ENCODE measurements around the gene BLM. TPM values are rescaled to one million over a fixed set of nuclear protein-coding genes. Genes with fewer than 3 reads are reported as not detected.
"Not testable (repeated sequence)": the region's sequence is repeated elsewhere in the genome, so short reads cannot be mapped to it uniquely, and the experiment has no call there.

Gene BLM
- total and polyA plus RNA-seq, 2 of the 13 experiments (the other 11 are each of a cell fraction or from before 2014, with no cell fraction given): 5.1 to 11.8 TPM

DNA sequence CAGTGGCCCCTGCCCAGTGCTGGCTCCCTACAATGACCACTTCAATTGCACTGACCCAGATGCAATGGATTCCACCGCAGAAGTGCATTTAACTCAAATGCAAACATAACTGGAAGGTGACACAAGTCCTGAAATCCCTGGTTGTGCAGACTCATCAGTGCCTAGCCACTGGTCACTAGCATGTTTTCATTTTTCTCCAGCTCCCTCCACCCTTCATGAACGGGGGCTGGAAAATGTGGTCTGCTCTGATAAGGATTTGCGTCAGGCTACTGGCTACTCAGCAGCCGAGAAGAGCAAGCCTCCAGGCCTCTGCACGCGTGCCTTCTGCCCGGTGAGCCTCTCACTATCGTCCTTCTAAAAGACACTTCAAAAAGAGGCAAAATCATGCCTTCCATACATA lies 123.8 kb downstream of the BLM start (continued):
- TF ChIP-seq MAFK (conservative IDR thresholded peaks at IDR 0.05 in 1 of 2, IDR thresholded peaks at IDR 0.05 in 1 of 2; ENCODE audit: low read length in 2 of 2): no peak
- no peak for TF ChIP-seq ELF1 (CRISPR knock-in tag; IDR thresholded peaks at IDR 0.05)

- ChIA-PET POLR2A (interaction anchor here (0.7 kb wide), 2 partner anchors 14 to 56 kb away, joined by 3 to 4 read pairs; no protein-coding TSS in a partner anchor), CTCF (ENCODE audit: low intra/inter-chr PET ratio, low total read pairs) (no interaction called here)
- H4K20me1 ChIP-seq (ENCODE audit: insufficient read depth, low read length): no peaks in the 10 kb centered on the region
- no peak overlapping the region for H3K27ac ChIP-seq (ENCODE audit: extremely low read length, insufficient read depth, low read length)
- H3K4me1 ChIP-seq (ENCODE audit: insufficient read depth, low read length): peaks cover 25% of the 10 kb centered on the region
- TF ChIP-seq RARA (CRISPR knock-in tag; IDR thresholded peaks at IDR 0.05) (0 out of 2 replicates have a peak, but pooled peaks have one; percentile 16), ZNF792 (CRISPR knock-in tag; IDR thresholded peaks at IDR 0.05) (no peak)
- H3K9ac ChIP-seq (ENCODE audit: insufficient read depth, low read depth, low read length): no peak overlapping the region
- no peaks in the 10 kb centered on the region for H3K9me3 ChIP-seq (ENCODE audit: low read length)
- no peak overlapping the region for H3K4me3 ChIP-seq (replicated peaks in 1 of 3; ENCODE audit: insufficient read depth in 1 of 3, low read depth in 2 of 3, low read length in 3 of 3)
- 5% methylated on average over 5 of the region's 5 CpGs for WGBS (ENCODE audit: low lambda C conversion rate)
- FAIRE-seq (no peak), ATAC-seq (no peak; the same call in 2 of the 3 replicates), DNase-seq (ENCODE audit: low spot score) (no peak)
- intact Hi-C loops (cut with micrococcal nuclease; ENCODE audit: unreplicated experiment): no loop called here
- H3K36me3 ChIP-seq (replicated peaks in 1 of 2; ENCODE audit: control insufficient read depth in 1 of 2, insufficient read depth in 2 of 2, low read length in 2 of 2): no peaks in the 10 kb centered on the region
- H3K4me2 ChIP-seq (ENCODE audit: low read depth, low read length): no peak overlapping the region
- H2AFZ ChIP-seq (ENCODE audit: low read length): no peak overlapping the region
- H3K79me2 ChIP-seq (ENCODE audit: insufficient read depth, low read length): no peaks in the 10 kb centered on the region
- BruUV-seq (replicated peaks): no TSS peak
- in situ Hi-C loops (cut with HindIII; ENCODE audit: extremely low pct_ligation_motif_present, low pct_unique_long_range_greater_than_20kb): no loop called here
- peaks cover 0 to 13% of the 10 kb centered on the region in 2 experiments; a peak in 2 of 5 replicates for H3K27me3 ChIP-seq (ENCODE audit: control insufficient read depth in 1 of 2, insufficient read depth in 2 of 2, low read length in 2 of 2)
Measured at GRCh38 chr15:90844696-90845095, 127.5 kb downstream of the BLM start.

DNA sequence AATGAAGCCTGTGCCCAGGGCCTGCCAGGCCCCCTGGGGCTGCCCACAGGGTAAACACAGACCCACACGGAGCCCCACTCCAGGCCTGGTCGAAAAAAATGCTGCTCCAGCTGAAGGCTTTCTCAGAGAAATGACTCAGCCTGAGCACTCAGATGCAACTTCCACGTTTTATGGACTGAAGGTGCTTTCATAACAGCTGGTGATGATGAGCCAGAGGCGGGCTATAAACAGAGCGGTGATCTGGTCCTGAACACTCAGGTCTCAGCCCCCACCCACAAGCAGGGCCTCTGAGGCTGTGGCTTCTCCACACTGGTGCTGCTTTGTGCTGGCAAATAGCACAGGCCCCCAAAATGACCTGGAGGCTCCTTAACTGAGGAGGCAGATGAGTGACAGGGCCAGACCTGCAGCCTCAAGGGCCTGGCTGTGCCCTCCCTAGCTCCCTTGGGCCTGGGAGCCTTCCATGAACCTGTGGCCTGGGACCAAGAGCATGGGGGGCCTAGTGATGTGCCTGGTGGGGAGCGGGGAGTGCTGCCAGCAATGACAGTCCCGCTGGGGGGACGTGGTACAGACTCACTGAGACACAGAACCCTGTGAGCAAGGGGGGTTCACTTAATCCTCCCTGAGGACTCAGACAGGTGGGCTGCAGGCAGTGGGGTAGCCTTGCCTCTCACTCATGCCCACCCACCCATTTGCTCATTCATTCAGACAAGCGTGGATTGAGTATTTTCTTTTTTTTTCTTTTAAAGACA lies 128.2 kb downstream of the BLM start:
- peak; percentile 76 for ATAC-seq
- H4K20me1 ChIP-seq (ENCODE audit: insufficient read depth, low read length): no peaks in the 10 kb centered on the region
- no peak overlapping the region for H3K4me3 ChIP-seq (replicated peaks in 1 of 3; ENCODE audit: insufficient read depth in 1 of 3, low read depth in 2 of 3, low read length in 3 of 3)
- 16% methylated on average over 5 of the region's 9 CpGs for WGBS (ENCODE audit: low lambda C conversion rate)
- H2AFZ ChIP-seq (ENCODE audit: low read length): no peak overlapping the region
- intact Hi-C loops (cut with micrococcal nuclease; ENCODE audit: unreplicated experiment): no loop called here
- no peak overlapping the region for H3K27ac ChIP-seq (ENCODE audit: extremely low read length, insufficient read depth, low read length)
- CTCF ChIA-PET (ENCODE audit: low intra/inter-chr PET ratio, low total read pairs): no interaction called here
- no peaks in the 10 kb centered on the region for H3K9me3 ChIP-seq (ENCODE audit: low read length)
- no peak overlapping the region for H3K4me2 ChIP-seq (ENCODE audit: low read depth, low read length)
- no peaks in the 10 kb centered on the region for H3K79me2 ChIP-seq (ENCODE audit: insufficient read depth, low read length)
- TF ChIP-seq FOSL2 (CRISPR knock-in tag; IDR thresholded peaks at IDR 0.05) (peak; percentile 79), ZBTB26 (CRISPR knock-in tag; IDR thresholded peaks at IDR 0.05; ENCODE audit: borderline replicate concordance) (no peak)
- no TSS peak for BruUV-seq (replicated peaks)
- POLR2A ChIA-PET: no interaction called here
- no peak overlapping the region for H3K9ac ChIP-seq (ENCODE audit: insufficient read depth, low read depth, low read length)
- no peak for FAIRE-seq
- H3K4me1 ChIP-seq (ENCODE audit: insufficient read depth, low read length): peaks cover 18% of the 10 kb centered on the region
- peaks cover 0 to 7% of the 10 kb centered on the region in 2 experiments; a peak in 1 of 5 replicates for H3K27me3 ChIP-seq (ENCODE audit: control insufficient read depth in 1 of 2, insufficient read depth in 2 of 2, low read length in 2 of 2)
- in situ Hi-C loops (cut with HindIII; ENCODE audit: extremely low pct_ligation_motif_present, low pct_unique_long_range_greater_than_20kb): no loop called here
- H3K36me3 ChIP-seq (replicated peaks in 1 of 2; ENCODE audit: control insufficient read depth in 1 of 2, insufficient read depth in 2 of 2, low read length in 2 of 2): no peaks in the 10 kb centered on the region
- no peak for DNase-seq (ENCODE audit: low spot score)

GRCh38 chr15:90849424-90849823 lies 132.3 kb downstream of the BLM start:
- POLR2A ChIA-PET; CTCF ChIA-PET (ENCODE audit: low intra/inter-chr PET ratio, low total read pairs); H4K20me1 ChIP-seq (ENCODE audit: insufficient read depth, low read length); BruUV-seq (replicated peaks); H3K4me2 ChIP-seq (ENCODE audit: low read depth, low read length); FAIRE-seq; H3K4me3 ChIP-seq (replicated peaks in 1 of 3; ENCODE audit: insufficient read depth in 1 of 3, low read depth in 2 of 3, low read length in 3 of 3); intact Hi-C loops (cut with micrococcal nuclease; ENCODE audit: unreplicated experiment); H3K9me3 ChIP-seq (ENCODE audit: low read length); H3K9ac ChIP-seq (ENCODE audit: insufficient read depth, low read depth, low read length); ATAC-seq; H3K79me2 ChIP-seq (ENCODE audit: insufficient read depth, low read length); H3K27ac ChIP-seq (ENCODE audit: extremely low read length, insufficient read depth, low read length); H3K36me3 ChIP-seq (replicated peaks in 1 of 2; ENCODE audit: control insufficient read depth in 1 of 2, insufficient read depth in 2 of 2, low read length in 2 of 2); H2AFZ ChIP-seq (ENCODE audit: low read length); in situ Hi-C loops (cut with HindIII; ENCODE audit: extremely low pct_ligation_motif_present, low pct_unique_long_range_greater_than_20kb); DNase-seq (ENCODE audit: low spot score): not testable (repeated sequence)
- Histone ChIP-seq H3K4me1 (ENCODE audit: insufficient read depth, low read length) (peaks cover 11% of the 10 kb centered on the region), H3K27me3 (ENCODE audit: control insufficient read depth in 1 of 2, insufficient read depth in 2 of 2, low read length in 2 of 2) (peaks cover 0 to 16% of the 10 kb centered on the region in 2 experiments; a peak in 3 of 5 replicates)
- WGBS (ENCODE audit: low lambda C conversion rate): 89% methylated on average over 1 of the region's 1 CpG

All from HepG2 (cell line).